GM12891 (cell line): ENCODE data around the gene IFNK.

Experiments used
- POLR2A ChIP-seq: IDR thresholded peaks from 2 replicates; pipeline ENCODE4 v1.6.1; 2011; ENCODE audit warnings: low read depth, low read length, control low read depth
- POLR2AphosphoS5 ChIP-seq: IDR thresholded peaks from 2 replicates; pipeline ENCODE4 v1.6.1; 2011; ENCODE audit warnings: low read depth, low read length, control low read depth
- POU2F2 ChIP-seq: IDR thresholded peaks from 2 replicates; pipeline ENCODE4 v1.6.1; 2011; ENCODE audit warnings: low read depth, mild to moderate bottlenecking, control low read depth, low read length, moderate library complexity
- TAF1 ChIP-seq: IDR thresholded peaks from 2 replicates; pipeline ENCODE4 v1.6.1; 2011; ENCODE audit warnings: low read depth, low read length, control low read depth

DNA sequence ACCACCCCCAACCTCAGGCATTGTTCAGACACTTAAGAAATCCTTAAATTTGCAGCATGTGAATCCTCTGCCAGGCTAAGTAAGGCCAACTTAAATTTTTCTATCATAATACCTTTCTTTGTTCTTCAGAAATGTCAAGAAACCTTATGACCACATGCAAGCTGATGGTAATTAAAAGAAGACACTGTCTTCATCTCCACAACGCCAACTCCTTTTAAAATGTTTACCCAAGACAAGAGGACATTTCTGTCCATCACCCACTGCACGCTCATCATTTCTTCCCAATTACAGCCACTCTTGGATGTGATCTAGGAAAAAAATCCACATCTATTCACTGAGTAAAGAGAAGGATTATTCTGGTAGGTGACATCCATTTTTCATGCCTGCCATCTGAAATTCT, 6.1 kb upstream of the IFNK start:
- TF ChIP-seq TAF1 (no peak), POLR2AphosphoS5 (no peak), POLR2A (no peak), POU2F2 (no peak)
